GM21786 (cell line): ENCODE results near the gene NEK1.
A peak's percentile ranks its signal among the peaks of the same experiment; 100 is the strongest.
"Not testable (repeated sequence)": the region's sequence is repeated elsewhere in the genome, so short reads cannot be mapped to it uniquely, and the experiment has no call there.

Experiments used
- ATAC-seq: cut with Tn5 transposase; IDR thresholded peaks from one replicate; pipeline ENCODE4 v1.9.1; 2021; ENCODE audit not compliant: unreplicated experiment

The NEK1 gene

DNA sequence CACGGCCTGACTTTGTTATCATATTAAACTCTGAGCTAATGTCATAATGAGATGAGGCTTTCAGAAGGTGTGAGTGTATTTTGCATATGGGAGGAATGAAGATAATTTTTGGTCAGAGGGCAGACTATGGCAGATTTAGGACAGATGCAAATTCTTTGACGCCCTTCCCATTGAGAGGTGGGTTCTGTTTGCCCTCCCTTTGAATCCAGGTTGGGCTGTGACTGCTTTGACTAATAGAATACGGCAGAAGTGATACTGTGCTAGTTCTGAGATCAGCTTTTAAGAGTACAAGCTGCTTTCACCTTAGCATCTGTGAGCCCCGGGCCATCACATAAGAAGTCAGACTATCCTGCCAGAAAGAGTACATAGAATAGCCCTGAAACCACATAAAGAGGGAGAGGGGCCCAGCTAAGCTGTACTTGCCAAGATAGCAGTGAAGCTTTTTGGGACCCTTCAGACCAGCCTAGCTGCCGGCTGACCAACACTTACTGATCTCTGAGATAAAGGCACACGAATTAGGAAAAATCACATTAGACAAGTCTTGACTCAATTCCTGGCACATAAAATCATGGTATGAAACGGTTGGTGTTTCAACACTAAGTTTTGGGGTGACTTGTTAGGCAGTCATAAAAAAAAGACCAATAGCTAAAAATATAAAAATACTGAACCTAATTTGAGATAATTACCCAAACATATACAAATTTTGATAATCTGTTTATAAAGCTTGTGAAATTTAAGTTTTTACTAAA, 174.9 kb downstream of the NEK1 start:
- peak; percentile 85 for ATAC-seq

DNA sequence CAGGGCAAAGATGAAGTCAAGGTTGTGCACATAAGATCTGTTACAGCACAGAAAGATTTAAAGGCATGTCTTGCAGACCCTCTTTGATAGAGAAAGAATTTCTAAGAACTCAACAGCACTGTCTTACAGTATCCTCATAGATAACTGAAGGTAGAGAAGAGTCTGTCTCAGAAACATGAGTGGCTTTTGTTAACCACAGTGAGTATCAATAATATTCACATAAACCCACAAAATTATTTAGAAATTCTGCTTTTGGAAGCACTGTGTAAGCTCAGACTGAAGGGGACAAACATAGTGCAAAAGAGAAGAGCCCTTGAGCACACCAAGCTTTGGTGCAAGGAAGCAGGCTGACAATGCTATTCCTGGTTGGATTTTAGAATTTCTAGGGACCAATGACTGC, 175.6 kb downstream of the NEK1 start:
- no peak for ATAC-seq

DNA sequence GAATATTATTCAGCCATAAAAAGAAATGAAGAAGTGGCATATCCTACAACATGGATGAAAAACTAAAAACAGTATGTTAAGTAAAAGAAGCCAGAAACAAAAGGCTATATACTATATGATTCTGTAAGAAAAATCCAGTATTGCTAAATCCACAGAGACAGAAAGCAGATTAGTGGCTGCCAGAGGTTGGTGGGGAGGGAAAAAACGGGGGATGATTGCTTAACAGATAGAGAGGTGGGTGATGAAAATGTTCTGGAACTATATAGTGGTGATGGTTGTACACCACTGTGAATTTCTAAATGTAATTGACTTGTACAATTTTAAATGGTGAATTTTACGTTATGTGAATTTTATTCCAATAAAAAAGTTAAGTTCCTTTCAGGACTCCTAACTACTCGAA, 184.0 kb downstream of the NEK1 start:
- no peak for ATAC-seq

DNA sequence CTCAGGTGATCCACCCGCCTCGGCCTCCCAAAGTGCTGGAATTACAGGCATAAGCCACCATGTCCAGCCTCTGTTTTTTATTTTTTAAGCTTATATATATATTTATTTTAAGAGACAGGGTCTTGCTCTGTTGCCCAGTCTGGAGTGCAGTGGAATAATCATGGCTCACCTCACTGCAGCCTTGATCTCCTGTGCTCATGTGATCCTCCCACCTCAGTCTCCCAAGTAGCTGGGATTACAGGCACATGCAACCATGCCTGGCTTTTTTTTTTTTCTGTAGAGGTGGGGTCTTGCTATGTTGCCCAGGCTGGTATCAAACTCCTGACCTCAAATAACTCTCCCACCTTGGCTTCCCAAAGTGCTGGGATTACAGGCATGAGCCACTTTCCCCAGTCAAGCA, 184.7 kb downstream of the NEK1 start:
- ATAC-seq, result not testable (repeated sequence)

DNA sequence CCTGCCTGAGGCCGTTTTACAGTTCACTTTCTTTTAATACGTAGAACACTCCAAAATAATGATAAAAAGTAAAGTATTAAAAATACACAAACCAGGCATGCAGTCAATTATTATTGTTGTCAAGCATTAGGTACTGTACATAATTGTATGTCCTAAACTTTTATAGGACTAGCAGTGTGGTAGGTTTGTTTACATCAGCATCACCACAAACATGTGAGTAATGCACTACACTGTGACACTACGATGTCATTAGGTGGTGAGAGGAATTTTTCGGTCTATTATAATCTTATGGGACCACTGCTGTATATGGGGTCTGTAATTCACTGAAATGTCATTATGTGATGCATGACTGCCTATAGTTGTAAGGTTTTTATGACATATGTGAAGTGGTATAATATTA, 192.1 kb downstream of the NEK1 start:
- ATAC-seq, result no peak

DNA sequence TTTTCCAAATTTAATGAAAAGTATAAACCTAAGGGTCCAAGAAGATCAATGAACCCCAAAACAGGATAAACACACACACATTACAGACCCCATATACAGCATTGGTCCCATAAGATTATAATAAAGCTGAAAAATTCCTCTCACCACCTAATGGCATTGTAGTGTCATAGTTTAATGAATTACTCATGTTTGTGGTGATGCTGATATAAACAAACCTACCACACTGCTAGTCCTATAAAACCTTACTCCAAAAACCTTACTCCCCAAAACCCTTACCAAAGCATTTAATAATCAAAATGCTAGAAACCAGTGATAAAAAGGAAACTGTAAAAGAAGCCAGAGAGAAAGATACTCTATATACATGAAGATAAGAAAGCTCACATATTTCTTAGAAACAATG, 193.5 kb downstream of the NEK1 start:
- no peak for ATAC-seq

DNA sequence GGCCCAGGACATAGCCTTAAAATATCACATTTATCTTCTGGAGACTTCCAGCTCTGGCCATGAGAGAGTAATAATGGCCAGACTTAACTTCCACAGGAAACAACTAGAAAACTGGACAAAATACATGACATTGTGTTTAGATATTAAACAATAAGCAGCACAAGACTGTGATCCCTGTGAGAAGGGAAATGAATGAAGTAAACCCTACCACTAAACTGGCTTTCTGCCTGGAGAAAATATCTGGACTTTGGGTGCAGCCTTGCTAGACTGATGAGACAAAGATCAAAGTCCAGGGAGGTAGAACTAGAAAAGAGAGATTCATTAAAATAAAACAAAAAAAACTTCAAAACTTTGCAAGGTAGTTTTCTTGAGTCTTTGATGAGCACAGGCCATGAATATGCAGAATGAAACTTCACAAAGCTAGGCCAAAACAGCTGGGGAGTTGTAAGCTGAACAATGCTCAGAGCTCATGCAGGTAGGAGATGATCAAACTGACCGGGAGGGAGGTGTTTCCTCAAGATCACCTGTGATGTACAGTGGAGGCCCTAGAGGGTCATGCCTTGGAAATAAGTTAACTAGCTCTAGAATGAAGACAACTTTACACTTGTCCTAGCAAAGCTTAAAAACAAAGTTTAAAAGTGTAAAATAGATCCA, 194.6 kb downstream of the NEK1 start:
- ATAC-seq, result no peak

DNA sequence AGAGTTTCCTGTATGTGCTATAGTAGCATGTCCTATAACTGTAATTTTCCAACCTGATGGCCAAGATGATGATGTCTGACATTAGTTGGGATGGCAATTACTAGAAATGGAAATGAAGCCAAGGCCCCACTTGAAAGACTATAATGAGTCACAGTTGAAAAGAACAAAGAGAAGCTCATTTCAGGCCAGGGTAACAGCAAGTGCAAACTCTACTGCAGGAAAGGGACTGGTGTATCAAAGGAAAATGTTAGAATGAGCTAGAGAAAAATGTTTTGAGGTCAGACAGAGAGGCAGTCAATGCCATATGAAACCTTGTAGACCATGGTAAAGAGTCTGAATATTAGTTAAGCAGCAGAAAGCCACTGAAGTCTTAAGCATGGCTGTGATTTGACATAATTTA, 195.4 kb downstream of the NEK1 start:
- ATAC-seq, result peak; percentile 70

DNA sequence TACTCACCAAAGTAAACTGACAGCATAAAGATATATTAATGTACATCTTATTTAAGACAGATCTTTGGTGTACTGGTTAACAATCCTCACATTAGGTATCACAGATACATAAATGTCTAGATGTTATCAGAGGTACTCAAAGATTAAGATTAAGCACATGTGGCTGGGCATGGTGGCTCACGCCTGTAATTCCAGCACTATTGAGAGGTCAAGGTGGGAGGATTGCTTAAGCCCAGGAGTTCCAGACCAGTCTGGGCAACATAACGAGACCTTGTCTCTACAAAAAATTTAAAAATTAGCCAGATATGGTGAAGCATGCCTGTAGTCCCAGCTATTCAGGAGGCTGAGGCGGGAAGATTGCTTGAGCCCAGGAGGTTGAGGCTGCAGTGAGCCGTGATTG, 195.9 kb downstream of the NEK1 start:
- no peak for ATAC-seq

DNA sequence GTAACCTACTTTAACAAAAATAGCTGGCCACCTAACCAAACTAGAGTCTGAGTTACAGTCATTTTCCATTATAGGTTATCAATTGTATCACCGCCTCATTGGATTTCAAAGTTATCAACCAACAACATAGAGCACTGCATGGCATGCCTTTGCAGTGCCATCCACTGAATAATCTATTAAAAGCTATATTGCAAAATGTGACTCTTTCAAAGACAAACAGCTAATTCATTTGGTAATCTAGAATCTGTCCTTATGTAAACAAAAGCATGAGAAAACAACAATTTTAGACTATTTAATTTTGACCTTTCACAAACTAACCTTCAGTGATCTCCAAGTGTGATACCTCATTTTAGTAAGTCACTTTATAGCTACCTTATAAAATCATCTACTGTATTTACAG, 197.5 kb downstream of the NEK1 start:
- ATAC-seq, result no peak

DNA sequence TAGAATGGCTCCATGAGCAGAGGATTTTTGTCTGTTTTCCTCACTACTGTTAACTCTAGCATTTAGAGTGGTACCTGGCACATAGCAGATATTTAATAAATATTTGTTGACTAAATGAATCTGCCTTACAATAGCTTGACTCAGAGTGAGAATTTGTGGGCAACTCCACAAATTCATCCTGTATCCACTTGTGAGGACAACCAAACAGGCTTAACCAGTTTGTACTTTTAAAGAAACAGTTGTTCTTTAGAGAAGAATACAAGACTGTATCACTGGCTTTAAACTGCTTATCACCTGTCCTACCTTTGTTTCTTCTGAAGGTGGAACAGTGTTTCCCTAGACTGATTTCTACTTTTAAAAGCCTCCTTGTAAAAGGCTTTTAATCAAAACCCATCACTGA, 200.3 kb downstream of the NEK1 start:
- ATAC-seq, result no peak

DNA sequence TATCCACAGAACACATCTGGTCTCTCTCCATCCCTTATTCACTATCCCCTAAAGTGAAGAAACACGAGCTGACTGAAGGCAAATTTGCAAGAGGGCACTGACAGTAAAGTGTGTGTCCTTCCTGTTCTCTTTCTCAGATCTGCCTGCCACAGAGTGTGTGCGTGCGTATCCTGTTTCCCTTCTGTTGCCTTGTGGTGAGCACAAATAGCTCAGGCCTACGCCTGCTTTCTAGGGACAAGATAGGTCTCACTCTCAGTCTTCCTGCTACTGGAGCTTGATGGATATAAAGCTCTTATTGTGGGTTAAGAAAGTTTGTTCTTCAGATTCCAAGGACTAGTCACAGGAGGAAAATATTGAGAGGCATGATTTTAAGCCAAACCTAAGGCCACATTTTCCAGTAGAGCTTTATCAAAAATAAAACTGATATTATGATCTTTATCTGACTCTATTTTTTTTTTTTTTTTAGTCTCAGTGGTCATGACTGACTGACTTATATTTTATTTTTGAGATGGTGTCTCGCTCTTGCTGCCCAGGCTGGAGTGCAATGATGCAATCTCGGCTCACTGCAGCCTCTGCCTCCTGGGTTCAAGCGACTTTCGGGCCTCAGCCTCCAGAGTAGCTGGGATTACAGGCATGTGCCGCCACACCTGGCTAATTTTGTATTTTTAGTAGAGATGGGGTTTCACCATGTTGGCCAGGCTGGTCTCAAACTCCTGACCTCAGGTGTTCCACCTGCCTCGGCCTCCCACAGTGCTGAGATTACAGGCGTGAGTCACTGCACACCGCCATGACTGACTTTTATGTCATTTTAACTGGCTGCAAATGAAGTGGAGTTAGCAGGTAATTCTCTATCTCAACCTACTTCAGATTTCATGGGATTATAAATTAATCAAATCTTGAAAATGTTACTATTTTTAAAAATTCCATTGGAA, 201.3 kb downstream of the NEK1 start:
- ATAC-seq, result peak; percentile 99

DNA sequence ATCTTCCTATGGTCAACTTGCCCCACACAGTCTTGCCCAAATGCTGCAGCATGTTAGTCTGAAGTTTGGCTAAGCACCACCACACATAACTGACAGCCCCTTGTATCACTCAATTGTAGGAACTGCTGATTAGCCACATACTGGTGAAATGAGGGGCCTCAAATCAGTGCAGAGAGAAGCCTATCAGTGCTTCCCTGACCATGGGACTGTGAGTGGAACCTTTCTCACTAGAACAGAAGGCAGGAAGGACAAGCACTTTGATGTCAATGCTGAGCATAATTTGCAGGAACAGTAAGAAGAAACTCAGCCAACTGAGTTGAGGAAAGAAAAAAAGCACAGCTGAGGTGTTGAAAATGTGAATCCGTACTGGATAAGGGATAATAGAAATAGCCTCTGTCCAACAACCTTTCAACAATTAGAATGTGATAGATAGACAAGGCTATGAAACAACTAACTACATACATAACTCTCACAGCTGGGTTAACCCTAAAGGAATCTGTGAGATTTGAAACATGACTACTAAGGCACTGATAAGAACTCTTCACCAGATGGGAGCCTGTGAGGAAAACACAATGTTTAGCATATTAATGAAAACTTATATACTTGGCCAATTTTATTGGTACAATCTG, 205.1 kb downstream of the NEK1 start:
- no peak for ATAC-seq

DNA sequence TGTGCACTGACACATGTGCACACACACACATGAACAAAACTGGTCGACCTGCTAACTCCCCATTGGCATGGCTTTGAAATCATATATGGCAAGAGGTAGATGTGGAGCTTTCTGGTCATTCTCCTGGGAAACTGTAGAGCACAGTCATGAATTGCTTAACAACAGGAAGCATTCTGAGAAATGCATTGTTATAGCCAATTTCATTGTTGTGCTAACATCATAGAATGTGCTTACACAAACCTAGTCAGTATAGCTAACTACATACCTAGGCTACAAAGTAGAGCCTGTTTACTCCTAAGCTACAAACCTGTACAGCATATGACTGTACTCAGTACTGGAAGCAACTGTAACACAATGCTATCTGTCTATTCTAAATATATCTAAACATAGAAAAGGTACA, 207.4 kb downstream of the NEK1 start:
- no peak for ATAC-seq

DNA sequence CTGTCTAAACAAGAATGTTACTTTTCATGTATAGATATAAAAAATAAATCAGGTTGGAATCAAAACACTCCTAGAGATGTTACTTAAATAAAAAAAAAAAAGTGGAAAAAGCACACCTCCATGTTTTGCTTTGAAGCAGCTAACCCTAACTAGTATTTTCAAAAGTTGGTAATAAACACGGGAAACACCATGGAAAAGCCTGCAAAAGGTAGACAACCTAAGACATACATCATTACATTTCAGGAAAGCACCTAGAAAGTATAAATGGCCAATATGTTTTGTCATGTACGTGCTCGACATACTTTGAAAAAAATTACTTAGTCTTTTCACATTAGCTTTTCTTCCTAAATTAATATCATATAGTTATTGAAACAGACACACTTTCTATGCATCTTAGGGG, 211.6 kb downstream of the NEK1 start:
- ATAC-seq, result no peak

DNA sequence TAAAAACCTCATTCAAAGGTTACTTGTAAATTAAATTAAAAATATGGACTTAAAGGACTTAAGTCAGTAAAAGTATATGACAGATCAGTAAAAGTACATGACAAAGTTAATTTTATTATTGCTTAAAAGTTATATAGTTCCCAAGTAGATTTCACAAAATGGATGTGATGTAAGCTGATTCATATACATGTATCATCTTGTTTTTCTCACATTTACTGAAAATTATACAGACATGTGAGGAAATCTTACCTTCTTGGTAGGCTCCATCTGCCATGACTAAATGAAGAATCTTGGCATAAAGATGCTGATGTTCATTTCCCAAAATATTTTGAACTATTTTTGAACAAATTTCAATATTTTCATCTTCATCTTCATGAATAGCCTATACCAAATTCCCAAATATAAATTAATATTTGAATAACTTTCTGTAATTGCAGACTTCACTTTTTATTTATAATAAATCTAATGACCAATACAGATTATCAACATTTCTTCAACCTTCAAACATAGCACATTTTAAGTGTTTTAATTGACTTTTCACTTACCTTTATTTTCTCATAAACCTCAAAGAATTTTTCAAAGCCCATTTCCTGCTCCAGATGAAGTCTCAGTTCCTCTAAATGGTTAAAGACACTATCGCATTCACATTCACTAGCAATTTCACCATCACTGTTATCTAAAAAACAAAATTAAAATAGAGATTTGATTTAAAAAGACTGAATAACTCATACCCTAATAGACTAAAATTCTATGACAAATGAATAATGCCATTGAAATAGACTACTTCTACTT, 212.2 kb downstream of the NEK1 start:
- peak; percentile 70 for ATAC-seq

DNA sequence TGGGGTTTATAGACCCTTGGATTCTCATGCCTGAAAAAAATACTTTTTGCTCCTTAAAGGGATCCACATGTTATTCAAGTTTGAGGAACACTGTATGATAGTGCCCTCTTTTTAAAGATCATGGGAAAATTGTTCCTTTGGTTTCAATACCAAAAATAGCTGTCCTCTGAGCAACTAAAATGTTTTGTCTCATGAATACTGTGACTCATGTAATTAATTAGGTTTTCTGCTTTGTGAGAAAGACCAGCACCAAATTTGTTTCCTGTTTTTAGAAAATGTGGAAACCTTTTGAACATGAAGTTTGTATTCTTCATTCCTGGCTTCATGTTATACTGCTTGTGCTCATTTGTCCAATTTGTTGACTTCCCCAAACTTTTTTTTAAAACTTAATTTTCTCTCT, 214.1 kb downstream of the NEK1 start:
- no peak for ATAC-seq

DNA sequence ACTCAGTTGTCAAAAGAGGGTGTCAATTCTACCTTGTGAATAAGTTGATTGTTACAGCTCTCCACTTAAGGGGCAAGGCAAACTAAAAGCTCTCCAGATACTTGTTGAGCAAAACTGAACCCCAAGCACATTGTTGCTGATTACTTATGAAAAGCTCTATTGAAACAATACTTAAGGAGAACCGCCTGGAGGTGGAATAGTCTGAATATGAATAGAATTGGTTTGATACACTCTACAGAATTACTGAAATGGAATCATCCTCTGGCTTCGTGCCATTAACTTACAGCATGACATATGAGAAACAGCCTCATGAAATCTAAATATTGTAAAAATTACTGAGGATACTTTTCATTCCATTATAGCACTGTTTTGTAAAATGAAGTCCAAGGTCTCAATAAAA, 214.6 kb downstream of the NEK1 start:
- ATAC-seq, result no peak

DNA sequence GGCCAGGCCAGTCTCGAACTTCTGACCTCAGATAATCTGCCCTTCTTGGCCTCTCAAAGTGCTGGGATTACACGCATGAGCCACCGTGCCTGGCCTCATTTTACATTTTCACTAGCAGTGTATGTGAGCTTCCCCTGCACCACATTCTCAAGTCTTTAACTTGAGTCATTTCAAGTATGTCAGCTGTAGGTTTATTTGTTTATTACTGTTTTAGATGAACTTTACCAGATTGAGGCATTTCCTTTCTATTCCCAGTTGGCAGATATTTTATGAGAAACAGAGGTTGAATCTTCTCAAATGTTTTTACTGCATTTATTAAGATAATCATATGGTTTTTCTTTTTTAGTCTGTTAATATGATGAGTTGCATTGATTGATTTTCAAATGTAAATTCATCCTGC, 227.0 kb downstream of the NEK1 start:
- ATAC-seq, result no peak

DNA sequence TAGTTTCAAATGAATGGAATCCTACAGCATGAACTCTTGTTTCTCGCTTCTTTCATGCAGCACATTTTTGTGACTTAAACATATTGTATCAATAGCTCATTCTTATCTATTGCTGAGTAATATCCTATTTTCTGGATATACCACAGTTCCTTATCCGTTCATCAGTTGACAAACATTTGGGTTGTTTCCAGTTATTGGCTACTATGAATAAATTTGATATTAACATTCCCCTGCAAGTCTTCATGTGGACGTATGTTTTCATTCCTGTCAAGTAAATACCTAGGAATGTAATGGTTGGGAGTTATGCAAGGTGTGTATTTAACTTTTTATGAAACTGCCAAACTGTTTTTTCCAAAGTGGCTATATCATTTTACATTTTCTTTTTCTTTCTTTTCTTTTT, 227.6 kb downstream of the NEK1 start:
- no peak for ATAC-seq

DNA sequence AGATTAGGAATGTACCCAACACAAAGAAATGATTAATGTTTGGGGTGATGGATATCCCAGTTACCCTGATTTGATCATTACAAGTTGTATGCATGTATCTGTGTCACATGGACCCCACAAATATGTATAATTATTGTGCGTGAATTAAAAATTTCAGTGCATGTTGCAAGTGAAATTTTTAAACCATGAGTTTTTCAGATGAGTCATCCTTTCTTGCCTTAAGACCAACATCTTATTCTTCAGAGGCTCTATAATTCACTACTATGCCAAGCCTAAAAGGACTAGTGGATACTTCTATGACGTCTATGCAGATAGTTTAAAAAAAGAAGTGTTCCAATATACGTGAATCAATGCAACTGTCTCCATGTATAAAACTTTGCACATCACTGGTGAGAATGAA, 228.7 kb downstream of the NEK1 start:
- no peak for ATAC-seq
